CD14-positive monocyte (primary cell): ENCODE results near the gene PLXNA2. TPM values are rescaled to one million over a fixed set of nuclear protein-coding genes. Genes with fewer than 3 reads are reported as not detected.

Experiments used
- DNase-seq, 3 donors: peaks; one replicate each; pipeline ENCODE4 v3.0.0-alpha.2; 2011 to 2022
- H2AFZ ChIP-seq: 2 replicates; pipeline ENCODE4 v1.6.0; 2012; ENCODE audit warnings: mild to moderate bottlenecking, low read depth, low read length, inconsistent platforms; ENCODE audit not compliant: insufficient read depth, poor library complexity, severe bottlenecking
- H3K27ac ChIP-seq, 2 donors: 1 replicate in 1 of 2; 2 replicates in 1 of 2; pipeline ENCODE4 v1.5.1; 2012 to 2013; ENCODE audit warnings: low read length in 2 of 2, control low read depth in 1 of 2, inconsistent platforms in 1 of 2, low read depth in 1 of 2, mild to moderate bottlenecking in 1 of 2
- H3K27me3 ChIP-seq, 2 donors: one replicate each; pipeline versions ENCODE4 v1.6.0 to v1.6.1; 2011 to 2013; ENCODE audit warnings: low read length in 2 of 2; ENCODE audit not compliant: control insufficient read depth in 2 of 2, insufficient read depth in 2 of 2
- H3K36me3 ChIP-seq, 2 donors: replicated peaks in 1 of 2; 1 replicate in 1 of 2; 2 replicates in 1 of 2; pipeline versions ENCODE4 v1.5.1 to v1.6.1; 2012 to 2013; ENCODE audit warnings: low read length in 2 of 2, control low read depth in 1 of 2, inconsistent platforms in 1 of 2, mild to moderate bottlenecking in 1 of 2; ENCODE audit not compliant: insufficient read depth in 2 of 2, control insufficient read depth in 1 of 2
- H3K4me1 ChIP-seq, 2 donors: 1 replicate in 1 of 2; 2 replicates in 1 of 2; pipeline versions ENCODE4 v1.5.1 to v1.6.1; 2012 to 2013; ENCODE audit warnings: low read length in 2 of 2, control low read depth in 1 of 2, inconsistent platforms in 1 of 2, mild to moderate bottlenecking in 1 of 2, moderate library complexity in 1 of 2; ENCODE audit not compliant: insufficient read depth in 2 of 2, control insufficient read depth in 1 of 2
- H3K4me2 ChIP-seq: replicated peaks from 2 replicates; pipeline ENCODE3; 2012; ENCODE audit warnings: low read length, moderate library complexity, mild to moderate bottlenecking; ENCODE audit not compliant: poor library complexity, severe bottlenecking; ENCODE audit errors: extremely low read depth
- H3K4me3 ChIP-seq, 3 experiments: fragments of 200-600 bp in 1 of 3; sonication (generic) in 1 of 3; replicated peaks in 1 of 3; 1 replicate in 2 of 3; 2 replicates in 1 of 3; pipeline ENCODE4 v1.5.1; 2011 to 2013; ENCODE audit warnings: low read length in 3 of 3, mild to moderate bottlenecking in 3 of 3, control low read depth in 2 of 3, low read depth in 2 of 3, inconsistent platforms in 1 of 3, moderate library complexity in 1 of 3
- H3K79me2 ChIP-seq: 2 replicates; pipeline ENCODE4 v1.6.0; 2012; ENCODE audit warnings: mild to moderate bottlenecking, control low read depth, inconsistent platforms, low read length, moderate library complexity; ENCODE audit not compliant: insufficient read depth
- H3K9ac ChIP-seq: 2 replicates; pipeline ENCODE4 v1.6.0; 2017; ENCODE audit warnings: low read length, mild to moderate bottlenecking; ENCODE audit not compliant: insufficient read depth, poor library complexity, severe bottlenecking
- H3K9me3 ChIP-seq, 2 donors: replicated peaks in 1 of 2; 1 replicate in 1 of 2; 2 replicates in 1 of 2; pipeline versions ENCODE4 v1.5.1 to v1.6.1; 2012 to 2013; ENCODE audit warnings: low read length in 2 of 2, control low read depth in 1 of 2; ENCODE audit not compliant: control insufficient read depth in 1 of 2, insufficient read depth in 1 of 2
- H4K20me1 ChIP-seq: 2 replicates; pipeline ENCODE4 v1.6.0; 2012; ENCODE audit warnings: mild to moderate bottlenecking, low read length, control low read depth, moderate library complexity; ENCODE audit not compliant: insufficient read depth
- H3K27ac Mint-ChIP-seq, 7 donors: one replicate each; pipeline ENCODE4 v1.8.0; 2020; ENCODE audit warnings: mild to moderate bottlenecking in 7 of 7, mixed read lengths in 7 of 7, moderate library complexity in 6 of 7, inconsistent platforms in 2 of 7
- H3K27me3 Mint-ChIP-seq, 3 donors: one replicate each; pipeline ENCODE4 v1.8.0; 2021 to 2022; ENCODE audit warnings: low read depth in 3 of 3, mild to moderate bottlenecking in 3 of 3, mixed read lengths in 3 of 3, moderate library complexity in 3 of 3, inconsistent platforms in 1 of 3
- H3K36me3 Mint-ChIP-seq, 2 donors: one replicate each; pipeline ENCODE4 v1.8.0; 2020; ENCODE audit warnings: mixed read lengths in 2 of 2, inconsistent platforms in 1 of 2, mild to moderate bottlenecking in 1 of 2
- H3K4me1 Mint-ChIP-seq: one replicate; pipeline ENCODE4 v1.8.0; 2020; ENCODE audit warnings: mild to moderate bottlenecking, mixed read lengths
- H3K4me3 Mint-ChIP-seq, 2 donors: one replicate each; pipeline ENCODE4 v1.8.0; 2020; ENCODE audit warnings: mild to moderate bottlenecking in 2 of 2, mixed read lengths in 2 of 2, moderate library complexity in 1 of 2
- H3K9me3 Mint-ChIP-seq, 7 donors: one replicate each; pipeline ENCODE4 v1.8.0; 2020 to 2022; ENCODE audit warnings: mixed read lengths in 7 of 7, mild to moderate bottlenecking in 6 of 7, moderate library complexity in 6 of 7, inconsistent platforms in 2 of 7
- CTCF ChIP-seq: fragments of 200-600 bp; IDR thresholded peaks from one replicate; pipeline ENCODE4 v1.8.0; 2022; ENCODE audit warnings: antibody characterized with exemption, mild to moderate bottlenecking
- WGBS: methylation state at CpG from one replicate; pipeline ENCODE4 v1.1.5; 2013; ENCODE audit warnings: missing lambda C conversion rate; ENCODE audit not compliant: insufficient coverage; 5-methylcytosine and 5-hydroxymethylcytosine counted together
- intact Hi-C, 2 donors: fragments of 100-400 bp; cut with micrococcal nuclease; formaldehyde crosslinking; loops; one replicate each; pipeline versions ENCODE4 v1.15.0 to v1.15.1; 2023
- polyA plus RNA-seq, 3 donors: library from polyadenylated mRNA; depleted of rRNA in 1 of 3; unstranded in 2 of 3; stranded (reverse) in 1 of 3; fragments of 300-500 nt in 2 of 3; fragments of >200 nt in 1 of 3; fragmentation: Illumina TruSeq in 2 of 3; gene quantifications; 1 replicate in 2 of 3; 2 replicates in 1 of 3; pipeline ENCODE4 v1.2.3, GENCODE V29; 2012 to 2021

Gene PLXNA2
- polyA plus RNA-seq, 3 donors: 0.75 to 2.1 (median 1.1) TPM

DNA sequence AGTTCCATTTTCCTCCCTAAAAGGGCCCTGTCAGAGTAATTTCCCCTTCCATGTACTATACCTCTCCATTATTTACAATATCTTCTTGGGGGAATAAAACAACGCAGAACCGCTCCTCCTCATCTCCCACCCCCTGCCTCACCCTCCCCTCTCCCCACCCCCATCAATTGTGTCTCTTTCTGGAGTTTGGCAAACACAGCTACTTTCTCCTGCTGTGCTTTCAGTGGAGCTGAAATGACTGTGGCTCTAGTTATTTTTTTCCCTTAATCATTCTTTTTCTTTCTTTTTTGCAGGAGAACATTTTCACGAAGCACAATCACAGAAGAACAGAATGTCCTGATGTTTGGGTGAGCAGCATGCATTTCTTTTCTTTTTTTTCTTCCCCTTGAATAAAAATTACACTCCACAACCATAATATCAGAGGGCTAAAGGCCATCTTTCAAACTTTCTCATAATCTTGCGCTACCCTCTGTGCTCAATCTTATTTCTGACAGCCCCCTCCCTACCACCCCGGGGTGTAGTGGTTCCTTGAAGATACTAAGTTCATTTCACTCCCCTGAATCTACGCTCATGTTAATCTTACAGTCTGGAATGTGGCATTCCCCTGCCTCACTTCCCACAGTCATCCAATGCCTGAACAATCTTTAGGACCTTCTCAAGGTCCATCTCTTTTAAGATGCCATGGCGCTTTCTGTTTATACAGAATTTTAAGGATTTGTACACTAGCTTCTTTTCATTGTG, 8.8 kb upstream of the PLXNA2 start:
- Histone ChIP-seq H3K36me3 (no peaks in the 10 kb centered on the region), H2AFZ (no peak overlapping the region), H3K4me3 (no peak overlapping the region), H3K27ac (no peak overlapping the region), H3K79me2 (no peaks in the 10 kb centered on the region), H4K20me1 (no peaks in the 10 kb centered on the region), H3K9ac (no peak overlapping the region), H3K4me1 (no peaks in the 10 kb centered on the region), H3K4me2 (no peak overlapping the region), H3K27me3 (peaks cover 0 to 3% of the 10 kb centered on the region in 2 donors), H3K9me3 (no peaks in the 10 kb centered on the region)
- Mint-ChIP-seq H3K4me1 (no peaks in the 10 kb centered on the region), H3K27me3 (peaks cover 8 to 34% (median 9%) of the 10 kb centered on the region in 3 donors), H3K27ac (no peak overlapping the region), H3K4me3 (no peak overlapping the region), H3K9me3 (no peaks in the 10 kb centered on the region), H3K36me3 (no peaks in the 10 kb centered on the region)
- no peak for DNase-seq
- intact Hi-C loops: no loop called here
- no peak for TF ChIP-seq CTCF
- 80% methylated on average over 1 of the region's 7 CpGs for WGBS

DNA sequence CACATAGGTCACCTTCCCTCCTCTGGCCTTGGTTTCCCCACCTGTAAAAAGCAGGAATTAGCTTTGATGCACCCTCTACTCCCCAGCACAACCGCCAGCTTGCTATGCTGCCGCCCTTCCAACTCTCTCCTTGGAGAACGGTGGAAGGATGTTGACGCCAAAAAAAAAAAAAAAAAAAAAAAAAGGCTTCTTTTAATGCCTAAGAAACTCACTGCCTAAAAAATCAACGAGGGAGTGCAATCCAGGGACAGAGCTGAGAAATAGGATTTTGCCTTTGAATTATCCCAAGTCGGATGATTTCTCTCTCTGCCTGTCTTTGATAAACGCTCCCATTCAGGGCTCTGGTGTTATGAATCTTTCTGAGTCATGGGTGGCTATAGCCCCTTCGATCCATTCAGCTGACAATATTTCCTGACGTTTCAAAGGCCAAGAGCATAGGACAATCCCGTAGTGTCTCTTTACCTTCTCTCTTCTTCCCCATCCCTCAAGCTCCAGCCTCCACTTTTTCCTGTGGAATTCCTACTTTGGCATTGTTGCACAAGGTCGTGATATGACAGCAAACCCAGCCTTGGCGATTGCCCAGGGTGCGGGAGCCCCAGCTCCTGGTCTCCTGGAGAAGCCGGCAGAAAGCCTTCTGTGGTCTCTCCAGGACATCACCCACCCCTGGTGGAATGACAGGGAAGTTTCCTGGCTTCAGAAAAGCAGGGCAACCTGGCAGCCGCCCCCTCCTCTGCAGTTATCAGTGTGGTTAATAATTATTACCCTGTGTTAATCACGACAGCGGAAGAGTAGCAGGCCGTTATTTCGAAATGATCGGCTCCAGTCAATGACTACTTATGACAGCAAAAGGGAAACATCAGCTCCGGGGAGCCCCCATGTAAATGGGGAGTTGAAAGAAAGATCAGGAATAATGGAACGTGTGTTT, 8.0 kb upstream of the PLXNA2 start:
- Histone ChIP-seq H3K27ac (no peak overlapping the region), H3K27me3 (peaks cover 0 to 3% of the 10 kb centered on the region in 2 donors), H3K4me2 (no peak overlapping the region), H3K9me3 (no peaks in the 10 kb centered on the region), H3K36me3 (no peaks in the 10 kb centered on the region), H3K9ac (no peak overlapping the region), H3K79me2 (no peaks in the 10 kb centered on the region), H2AFZ (no peak overlapping the region), H3K4me3 (no peak overlapping the region), H4K20me1 (no peaks in the 10 kb centered on the region), H3K4me1 (no peaks in the 10 kb centered on the region)
- intact Hi-C loops: no loop called here
- Mint-ChIP-seq H3K27ac (no peak overlapping the region), H3K4me3 (no peak overlapping the region), H3K4me1 (no peaks in the 10 kb centered on the region), H3K9me3 (no peaks in the 10 kb centered on the region), H3K27me3 (peaks cover 8 to 34% (median 9%) of the 10 kb centered on the region in 3 donors), H3K36me3 (no peaks in the 10 kb centered on the region)
- no peak for DNase-seq
- WGBS: 79% methylated on average over 14 of the region's 22 CpGs
- no peak for TF ChIP-seq CTCF
